SK-N-SH (cell line): ENCODE results near the gene MBNL1. TPM values are rescaled to one million over a fixed set of nuclear protein-coding genes. Genes with fewer than 3 reads are reported as not detected.

Experiments used
- CTCF ChIA-PET: fragments of 300-600, 350-600 bp; formaldehyde crosslinking; extraction: SDS; loops from one replicate; lab custom pipeline; 2021; lab: Yijun Ruan, JAX
- POLR2A ChIA-PET: fragments of 350-600 bp; sonication (Branson Sonifier 250); formaldehyde crosslinking; extraction: SDS; loops from one replicate; lab custom pipeline; 2020; ENCODE audit warnings: antibody characterized with exemption, inconsistent platforms; lab: Yijun Ruan, JAX
- DNase-seq: peaks from one replicate; pipeline ENCODE4 v3.0.0; 2012
- H2AFZ ChIP-seq: fragments of 200-600 bp; sonication (generic); 2 replicates; pipeline ENCODE4 v1.8.1; 2016; ENCODE audit warnings: antibody characterized with exemption, mild to moderate bottlenecking, low read depth
- H3F3A ChIP-seq: fragments of 200-600 bp; sonication (generic); replicated peaks from 2 replicates; pipeline ENCODE3; 2016; ENCODE audit warnings: antibody characterized with exemption, mild to moderate bottlenecking; ENCODE audit not compliant: insufficient read depth
- H3K27ac ChIP-seq, 2 experiments: fragments of 200-500 bp in 1 of 2; fragments of 200-600 bp in 1 of 2; sonication (Bioruptor generic) in 1 of 2; sonication (generic), shearing (Covaris generic) in 1 of 2; 2 replicates each; pipeline versions ENCODE4 v1.5.1 to v1.6.1; 2014 to 2016; ENCODE audit warnings: low read depth in 2 of 2, inconsistent platforms in 1 of 2, low read length in 1 of 2, mild to moderate bottlenecking in 1 of 2, mixed read lengths in 1 of 2
- H3K27me3 ChIP-seq: fragments of 200-600 bp; sonication (generic), shearing (Covaris generic); 2 replicates; pipeline ENCODE4 v1.6.1; 2016; ENCODE audit warnings: mixed run types; ENCODE audit not compliant: insufficient read depth
- H3K36me3 ChIP-seq, 2 experiments: fragments of 200-500 bp in 1 of 2; fragments of 200-600 bp in 1 of 2; sonication (Bioruptor generic) in 1 of 2; sonication (generic) in 1 of 2; replicated peaks in 1 of 2; 2 replicates each; pipeline versions ENCODE3 to v1.5.1; 2014 to 2016; ENCODE audit warnings: low read length in 1 of 2, mild to moderate bottlenecking in 1 of 2; ENCODE audit not compliant: insufficient read depth in 2 of 2, control insufficient read depth in 1 of 2
- H3K4me1 ChIP-seq, 2 experiments: fragments of 200-500 bp in 1 of 2; fragments of 200-600 bp in 1 of 2; sonication (Bioruptor generic) in 1 of 2; sonication (generic), shearing (Covaris generic) in 1 of 2; 2 replicates each; pipeline versions ENCODE4 v1.5.1 to v1.6.1; 2014 to 2016; ENCODE audit warnings: low read depth in 1 of 2, low read length in 1 of 2, mixed run types in 1 of 2; ENCODE audit not compliant: insufficient read depth in 2 of 2, control insufficient read depth in 1 of 2
- H3K4me2 ChIP-seq: fragments of 200-600 bp; sonication (generic), shearing (Covaris generic); 2 replicates; pipeline ENCODE4 v1.6.1; 2017; ENCODE audit warnings: mixed run types
- H3K4me3 ChIP-seq, 2 experiments: fragments of 200-500 bp in 1 of 2; fragments of 200-600 bp in 1 of 2; sonication (Bioruptor generic) in 1 of 2; sonication (generic), shearing (Covaris generic) in 1 of 2; 2 replicates each; pipeline versions ENCODE4 v1.5.1 to v1.8.1; 2014 to 2016; ENCODE audit warnings: low read depth in 2 of 2, inconsistent platforms in 1 of 2, low read length in 1 of 2, mild to moderate bottlenecking in 1 of 2, mixed read lengths in 1 of 2, moderate library complexity in 1 of 2
- H3K79me2 ChIP-seq: fragments of 200-600 bp; sonication (generic); 2 replicates; pipeline ENCODE4 v1.8.1; 2017; ENCODE audit warnings: mild to moderate bottlenecking; ENCODE audit not compliant: insufficient read depth
- H3K9ac ChIP-seq: fragments of 200-600 bp; sonication (generic); 2 replicates; pipeline ENCODE4 v1.6.1; 2017; ENCODE audit warnings: mixed run types
- H3K9me2 ChIP-seq: fragments of 200-600 bp; sonication (generic); 2 replicates; pipeline ENCODE4 v1.6.1; 2017; ENCODE audit warnings: mixed run types
- H3K9me3 ChIP-seq: fragments of 200-600 bp; sonication (generic); 2 replicates; pipeline ENCODE4 v1.6.1; 2017; ENCODE audit warnings: mixed run types, mild to moderate bottlenecking, moderate library complexity
- H4K20me1 ChIP-seq: fragments of 200-600 bp; sonication (generic); 2 replicates; pipeline ENCODE4 v1.6.1; 2017; ENCODE audit warnings: mild to moderate bottlenecking, mixed run types; ENCODE audit not compliant: insufficient read depth
- CHD2 ChIP-seq: fragments of 150-350 bp; IDR thresholded peaks from 2 replicates; pipeline ENCODE4 v1.6.1; 2018; ENCODE audit warnings: low read length; ENCODE audit not compliant: partially characterized antibody
- CTCF ChIP-seq: fragments of 200-600 bp; sonication (generic); IDR thresholded peaks from 2 replicates; pipeline ENCODE4 v1.6.1; 2017; ENCODE audit warnings: antibody characterized with exemption, mild to moderate bottlenecking, moderate library complexity
- EZH2phosphoT487 ChIP-seq: fragments of 200-600 bp; sonication (generic); IDR thresholded peaks from 2 replicates; pipeline ENCODE4 v1.6.1; 2017; ENCODE audit warnings: low read depth, mixed run types, mild to moderate bottlenecking, antibody characterized with exemption, moderate library complexity, borderline replicate concordance
- FOXJ3 ChIP-seq: sonication (generic); formaldehyde crosslinking; IDR thresholded peaks from 2 replicates; pipeline ENCODE4 v1.5.1; 2020; ENCODE audit warnings: mild to moderate bottlenecking, missing genetic modification reagents
- GABPA ChIP-seq: IDR thresholded peaks from 2 replicates; pipeline ENCODE4 v1.4.0; 2012; ENCODE audit warnings: low read depth, mild to moderate bottlenecking
- GATA2 ChIP-seq: sonication (generic); formaldehyde crosslinking; IDR thresholded peaks from 2 replicates; pipeline ENCODE4 v1.5.0; 2020; ENCODE audit warnings: mild to moderate bottlenecking, missing genetic modification reagents
- MAX ChIP-seq: IDR thresholded peaks from 2 replicates; pipeline ENCODE4 v1.4.0; 2012; ENCODE audit warnings: low read depth
- NFIC ChIP-seq: IDR thresholded peaks from 2 replicates; pipeline ENCODE4 v1.4.0; 2012; ENCODE audit warnings: borderline replicate concordance
- NRF1 ChIP-seq: IDR thresholded peaks from 2 replicates; pipeline ENCODE4 v1.6.1; 2012; ENCODE audit warnings: low read depth, mild to moderate bottlenecking, low read length
- PBX3 ChIP-seq: IDR thresholded peaks from 2 replicates; pipeline ENCODE4; 2012
- POLR2AphosphoS5 ChIP-seq: IDR thresholded peaks from 2 replicates; pipeline ENCODE4 v1.6.1; 2012; ENCODE audit warnings: low read depth, low read length
- RAD21 ChIP-seq: IDR thresholded peaks from 2 replicates; pipeline ENCODE4 v1.6.1; 2012; ENCODE audit warnings: mild to moderate bottlenecking, low read length
- REST ChIP-seq: IDR thresholded peaks from 2 replicates; pipeline ENCODE4 v1.6.1; 2012; ENCODE audit warnings: mild to moderate bottlenecking, low read depth, low read length, moderate library complexity
- RFX5 ChIP-seq: IDR thresholded peaks from 2 replicates; pipeline ENCODE4 v1.6.1; 2012; ENCODE audit warnings: mild to moderate bottlenecking, improper control_type of control experiment, low read length
- RXRA ChIP-seq: IDR thresholded peaks from 2 replicates; pipeline ENCODE4 v1.4.0; 2012; ENCODE audit warnings: low read depth, mild to moderate bottlenecking, borderline replicate concordance
- SIN3A ChIP-seq: IDR thresholded peaks from 2 replicates; pipeline ENCODE4 v1.6.1; 2012; ENCODE audit warnings: low read depth, mild to moderate bottlenecking, low read length, moderate library complexity, borderline replicate concordance
- USF1 ChIP-seq: IDR thresholded peaks from 2 replicates; pipeline ENCODE4 v1.4.0; 2012; ENCODE audit warnings: low read depth, borderline replicate concordance
- ZBTB33 ChIP-seq: IDR thresholded peaks from 2 replicates; pipeline ENCODE4 v1.4.0; 2012; ENCODE audit warnings: low read depth, borderline replicate concordance
- WGBS: methylation state at CpG from one replicate; pipeline ENCODE4 v1.1.6; 2017; ENCODE audit warnings: low lambda C conversion rate; 5-methylcytosine and 5-hydroxymethylcytosine counted together
- polyA plus RNA-seq, 3 experiments: library from polyadenylated mRNA; depleted of rRNA; stranded (reverse); fragments of >200 nt; gene quantifications; 2 replicates each; pipeline ENCODE4 v1.2.3, GENCODE V29; 2012

Gene MBNL1
- polyA plus RNA-seq, 1 of the 3 experiments (the other 2 are of a cell fraction), result 44.3 TPM

- Histone ChIP-seq H3K4me3 (no peak overlapping the region), H3K36me3 (peaks cover 0 to 19% of the 10 kb centered on the region in 2 experiments), H3K27me3 (no peaks in the 10 kb centered on the region), H3K9me3 (no peaks in the 10 kb centered on the region), H3K79me2 (peaks cover 100% of the 10 kb centered on the region), H3K27ac (no peak overlapping the region), H3F3A (peaks cover 16% of the 10 kb centered on the region), H4K20me1 (peaks cover 83% of the 10 kb centered on the region), H3K9ac (no peak overlapping the region), H3K4me1 (peaks cover 18 to 20% of the 10 kb centered on the region in 2 experiments; a peak in 3 of 4 replicates), H3K4me2 (0 out of 2 replicates have a peak overlapping the region, but pooled peaks have one; percentile 1), H3K9me2 (no peaks in the 10 kb centered on the region), H2AFZ (no peak overlapping the region)
- ChIA-PET CTCF (interaction anchor here (1.5 kb wide), 1 partner anchor 165 kb away, joined by 7 read pairs; no protein-coding TSS in a partner anchor), POLR2A (no interaction called here)
- DNase-seq, result no peak
- 95% methylated on average over 3 of the region's 3 CpGs for WGBS
- TF ChIP-seq ZBTB33, result no peak
- TF ChIP-seq CTCF, result no peak
- TF ChIP-seq SIN3A, result no peak
- TF ChIP-seq RXRA, result no peak
- TF ChIP-seq REST, result no peak
- no peak for TF ChIP-seq GABPA
- TF ChIP-seq RFX5, result no peak
- no peak for TF ChIP-seq GATA2 (CRISPR knock-in tag)
- TF ChIP-seq EZH2phosphoT487, result no peak
- TF ChIP-seq CHD2, result no peak
- no peak for TF ChIP-seq PBX3
- no peak for TF ChIP-seq USF1
- no peak for TF ChIP-seq RAD21
- no peak for TF ChIP-seq POLR2AphosphoS5
- TF ChIP-seq FOXJ3 (CRISPR knock-in tag), result no peak
- no peak for TF ChIP-seq NFIC
- TF ChIP-seq MAX, result no peak
- TF ChIP-seq NRF1, result no peak
These were observed 10.8 kb downstream of the MBNL1 start for GRCh38 chr3:152279479-152279878.
